Neural cell (in vitro differentiated cells): Measurements from ENCODE around the gene PLEKHO2. TPM values are rescaled to one million over a fixed set of nuclear protein-coding genes. Genes with fewer than 3 reads are reported as not detected.

Experiments used
- H2AFZ ChIP-seq: fragments of 200-600, 300-800 bp; sonication (generic), shearing (Covaris generic); 2 replicates; pipeline ENCODE4 v1.6.0; 2014; ENCODE audit warnings: low read depth, mild to moderate bottlenecking, antibody characterized with exemption, low read length, moderate library complexity
- H3F3A ChIP-seq: fragments of 200-600 bp; shearing (Covaris generic); 2 replicates; pipeline ENCODE4 v1.6.1; 2016; ENCODE audit warnings: mild to moderate bottlenecking, moderate library complexity, mixed read lengths, antibody characterized with exemption, low read length; ENCODE audit not compliant: insufficient read depth, poor library complexity, severe bottlenecking
- H3K27ac ChIP-seq: fragments of 200-600, 300-800 bp; sonication (generic), shearing (Covaris generic); 2 replicates; pipeline ENCODE4 v1.5.1; 2014; ENCODE audit warnings: mild to moderate bottlenecking, low read length, moderate library complexity
- H3K27me3 ChIP-seq: fragments of 300-800, 200-600 bp; sonication (generic), shearing (Covaris generic); 2 replicates; pipeline ENCODE4 v1.6.0; 2014; ENCODE audit warnings: mild to moderate bottlenecking, low read depth, low read length, moderate library complexity; ENCODE audit not compliant: insufficient read depth
- H3K36me3 ChIP-seq: fragments of 300-800, 200-600 bp; sonication (generic), shearing (Covaris generic); 2 replicates; pipeline ENCODE4 v1.5.1; 2014; ENCODE audit warnings: mild to moderate bottlenecking, antibody characterized with exemption, low read length, moderate library complexity; ENCODE audit not compliant: insufficient read depth
- H3K4me2 ChIP-seq: fragments of 300-800, 200-600 bp; sonication (generic), shearing (Covaris generic); 2 replicates; pipeline ENCODE4 v1.6.0; 2014; ENCODE audit warnings: mild to moderate bottlenecking, low read length
- H3K4me3 ChIP-seq: fragments of 300-800, 200-600 bp; sonication (generic), shearing (Covaris generic); 2 replicates; pipeline ENCODE4 v1.5.1; 2014; ENCODE audit warnings: mild to moderate bottlenecking, low read length, moderate library complexity
- H3K79me2 ChIP-seq: fragments of 200-600 bp; shearing (Covaris generic); replicated peaks from 2 replicates; pipeline ENCODE4 v1.6.0; 2014; ENCODE audit warnings: mild to moderate bottlenecking, low read length, moderate library complexity; ENCODE audit not compliant: insufficient read depth
- H3K9ac ChIP-seq: fragments of 300-800, 200-600 bp; sonication (generic), shearing (Covaris generic); 2 replicates; pipeline ENCODE4 v1.6.1; 2016; ENCODE audit warnings: mild to moderate bottlenecking, low read length, mixed read lengths
- H3K9me2 ChIP-seq: fragments of 200-600 bp; shearing (Covaris generic); 2 replicates; pipeline ENCODE4 v1.6.1; 2016; ENCODE audit warnings: mild to moderate bottlenecking, low read length, mixed read lengths; ENCODE audit not compliant: insufficient read depth
- H3K9me3 ChIP-seq: fragments of 200-600, 300-800 bp; sonication (generic), shearing (Covaris generic); 2 replicates; pipeline ENCODE4 v1.6.1; 2016; ENCODE audit warnings: mild to moderate bottlenecking, mixed run types, low read length, moderate library complexity, mixed read lengths
- H4K20me1 ChIP-seq: fragments of 200-600 bp; shearing (Covaris generic); 2 replicates; pipeline ENCODE4 v1.6.1; 2016; ENCODE audit warnings: mild to moderate bottlenecking, mixed run types; ENCODE audit not compliant: insufficient read depth
- EP300 ChIP-seq: fragments of 450-650 bp; conservative IDR thresholded peaks from 2 replicates; pipeline ENCODE4 v1.6.1; 2014; ENCODE audit warnings: antibody characterized with exemption, mild to moderate bottlenecking, moderate library complexity; ENCODE audit not compliant: poor library complexity, severe bottlenecking
- EZH2 ChIP-seq: fragments of 200-600, 300-800 bp; shearing (Covaris generic), sonication (generic); IDR thresholded peaks from 2 replicates; pipeline ENCODE4 v1.6.1; 2014; ENCODE audit warnings: antibody characterized with exemption, low read length, borderline replicate concordance, mild to moderate bottlenecking; ENCODE audit not compliant: insufficient read depth, poor library complexity, severe bottlenecking
- MXI1 ChIP-seq: fragments of 450-650 bp; conservative IDR thresholded peaks from 2 replicates; pipeline ENCODE4 v1.6.1; 2014; ENCODE audit warnings: antibody characterized with exemption, mild to moderate bottlenecking; ENCODE audit not compliant: poor library complexity, severe bottlenecking
- POLR2AphosphoS5 ChIP-seq: IDR thresholded peaks from 2 replicates; pipeline ENCODE4 v1.6.1; 2012
- RAD21 ChIP-seq: fragments of 450-650 bp; conservative IDR thresholded peaks from 2 replicates; pipeline ENCODE4 v1.6.1; 2014; ENCODE audit warnings: antibody characterized with exemption, mild to moderate bottlenecking, moderate library complexity
- SMC3 ChIP-seq: fragments of 450-650 bp; conservative IDR thresholded peaks from 2 replicates; pipeline ENCODE4 v1.6.1; 2014; ENCODE audit warnings: antibody characterized with exemption, mild to moderate bottlenecking, moderate library complexity; ENCODE audit not compliant: poor library complexity
- TAF1 ChIP-seq: IDR thresholded peaks from 2 replicates; pipeline ENCODE4 v1.6.1; 2012; ENCODE audit warnings: low read depth
- polyA plus RNA-seq: library from polyadenylated mRNA; depleted of rRNA; stranded (reverse); fragments of >200 nt; gene quantifications from 2 replicates; pipeline ENCODE4 v1.2.3, GENCODE V29; 2014
- TF ChIP-seq, protein P1 (sequence below): fragments of 450-650 bp; IDR thresholded peaks from 2 replicates; pipeline ENCODE4 v1.5.1; 2014; ENCODE audit warnings: antibody characterized with exemption, mild to moderate bottlenecking, moderate library complexity; ENCODE audit not compliant: poor library complexity, severe bottlenecking
- TF ChIP-seq, protein P2 (sequence below): IDR thresholded peaks from 2 replicates; pipeline ENCODE4 v1.6.1; 2012; ENCODE audit warnings: borderline replicate concordance

The PLEKHO2 gene
- polyA plus RNA-seq, 1 donor from 2014 or later, result 1.3 TPM

GRCh38 chr15:64855205-64855975 lies 13.7 kb downstream of the PLEKHO2 start:
- H3K27ac ChIP-seq, result no peak overlapping the region
- H4K20me1 ChIP-seq, result no peaks in the 10 kb centered on the region
- TF ChIP-seq SMC3 (no peak), EZH2 (no peak), RAD21 (no peak), MXI1 (no peak), EP300 (no peak), POLR2AphosphoS5 (no peak), TAF1 (no peak)
- TF ChIP-seq, protein P1, sequence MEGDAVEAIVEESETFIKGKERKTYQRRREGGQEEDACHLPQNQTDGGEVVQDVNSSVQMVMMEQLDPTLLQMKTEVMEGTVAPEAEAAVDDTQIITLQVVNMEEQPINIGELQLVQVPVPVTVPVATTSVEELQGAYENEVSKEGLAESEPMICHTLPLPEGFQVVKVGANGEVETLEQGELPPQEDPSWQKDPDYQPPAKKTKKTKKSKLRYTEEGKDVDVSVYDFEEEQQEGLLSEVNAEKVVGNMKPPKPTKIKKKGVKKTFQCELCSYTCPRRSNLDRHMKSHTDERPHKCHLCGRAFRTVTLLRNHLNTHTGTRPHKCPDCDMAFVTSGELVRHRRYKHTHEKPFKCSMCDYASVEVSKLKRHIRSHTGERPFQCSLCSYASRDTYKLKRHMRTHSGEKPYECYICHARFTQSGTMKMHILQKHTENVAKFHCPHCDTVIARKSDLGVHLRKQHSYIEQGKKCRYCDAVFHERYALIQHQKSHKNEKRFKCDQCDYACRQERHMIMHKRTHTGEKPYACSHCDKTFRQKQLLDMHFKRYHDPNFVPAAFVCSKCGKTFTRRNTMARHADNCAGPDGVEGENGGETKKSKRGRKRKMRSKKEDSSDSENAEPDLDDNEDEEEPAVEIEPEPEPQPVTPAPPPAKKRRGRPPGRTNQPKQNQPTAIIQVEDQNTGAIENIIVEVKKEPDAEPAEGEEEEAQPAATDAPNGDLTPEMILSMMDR, result no peak
- TF ChIP-seq, protein P2, sequence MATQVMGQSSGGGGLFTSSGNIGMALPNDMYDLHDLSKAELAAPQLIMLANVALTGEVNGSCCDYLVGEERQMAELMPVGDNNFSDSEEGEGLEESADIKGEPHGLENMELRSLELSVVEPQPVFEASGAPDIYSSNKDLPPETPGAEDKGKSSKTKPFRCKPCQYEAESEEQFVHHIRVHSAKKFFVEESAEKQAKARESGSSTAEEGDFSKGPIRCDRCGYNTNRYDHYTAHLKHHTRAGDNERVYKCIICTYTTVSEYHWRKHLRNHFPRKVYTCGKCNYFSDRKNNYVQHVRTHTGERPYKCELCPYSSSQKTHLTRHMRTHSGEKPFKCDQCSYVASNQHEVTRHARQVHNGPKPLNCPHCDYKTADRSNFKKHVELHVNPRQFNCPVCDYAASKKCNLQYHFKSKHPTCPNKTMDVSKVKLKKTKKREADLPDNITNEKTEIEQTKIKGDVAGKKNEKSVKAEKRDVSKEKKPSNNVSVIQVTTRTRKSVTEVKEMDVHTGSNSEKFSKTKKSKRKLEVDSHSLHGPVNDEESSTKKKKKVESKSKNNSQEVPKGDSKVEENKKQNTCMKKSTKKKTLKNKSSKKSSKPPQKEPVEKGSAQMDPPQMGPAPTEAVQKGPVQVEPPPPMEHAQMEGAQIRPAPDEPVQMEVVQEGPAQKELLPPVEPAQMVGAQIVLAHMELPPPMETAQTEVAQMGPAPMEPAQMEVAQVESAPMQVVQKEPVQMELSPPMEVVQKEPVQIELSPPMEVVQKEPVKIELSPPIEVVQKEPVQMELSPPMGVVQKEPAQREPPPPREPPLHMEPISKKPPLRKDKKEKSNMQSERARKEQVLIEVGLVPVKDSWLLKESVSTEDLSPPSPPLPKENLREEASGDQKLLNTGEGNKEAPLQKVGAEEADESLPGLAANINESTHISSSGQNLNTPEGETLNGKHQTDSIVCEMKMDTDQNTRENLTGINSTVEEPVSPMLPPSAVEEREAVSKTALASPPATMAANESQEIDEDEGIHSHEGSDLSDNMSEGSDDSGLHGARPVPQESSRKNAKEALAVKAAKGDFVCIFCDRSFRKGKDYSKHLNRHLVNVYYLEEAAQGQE, result no peak
- H3K9me2 ChIP-seq, result no peaks in the 10 kb centered on the region
- H3K36me3 ChIP-seq, result no peaks in the 10 kb centered on the region
- no peaks in the 10 kb centered on the region for H3F3A ChIP-seq
- no peaks in the 10 kb centered on the region for H3K9me3 ChIP-seq
- H3K4me3 ChIP-seq, result no peak overlapping the region
- H2AFZ ChIP-seq, result no peak overlapping the region
- no peaks in the 10 kb centered on the region for H3K79me2 ChIP-seq
- no peaks in the 10 kb centered on the region for H3K27me3 ChIP-seq
- no peak overlapping the region for H3K4me2 ChIP-seq
- no peak overlapping the region for H3K9ac ChIP-seq

DNA sequence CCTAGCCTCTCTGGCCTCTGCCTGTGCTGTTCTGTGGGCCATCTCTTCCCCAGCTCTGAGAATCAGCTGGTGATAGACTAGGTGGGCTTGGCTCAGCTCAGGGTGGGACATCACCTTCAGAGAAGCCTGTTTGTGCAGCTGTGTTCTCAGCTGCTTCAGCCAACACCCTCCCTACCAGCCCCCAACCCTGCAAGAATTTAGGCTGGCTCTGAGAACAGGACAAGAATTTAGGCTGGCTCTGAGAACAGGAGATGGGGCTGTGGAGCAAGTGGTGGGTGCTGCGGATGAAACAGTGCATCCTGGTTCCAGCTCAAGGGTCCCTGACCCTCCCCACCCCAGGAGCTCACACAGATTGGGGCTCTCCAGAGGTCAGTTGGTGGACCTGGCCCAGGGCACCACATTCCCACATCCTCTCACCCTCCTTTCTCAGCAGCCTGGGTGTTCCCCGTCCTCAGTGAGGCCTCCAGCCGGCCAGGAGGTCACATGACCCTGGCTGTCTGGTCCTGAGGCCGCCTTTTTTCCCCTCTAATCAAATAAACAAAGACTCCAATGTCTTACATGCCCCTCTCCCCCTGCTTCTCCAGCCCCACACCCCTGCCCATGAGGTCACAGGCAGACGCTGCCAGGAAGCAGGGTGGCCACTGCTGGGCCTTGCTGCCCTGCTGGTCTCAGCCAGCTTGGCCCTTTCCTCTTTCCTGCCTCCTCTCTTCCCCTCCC lies 14.9 kb downstream of the PLEKHO2 start:
- H3K27me3 ChIP-seq, result no peaks in the 10 kb centered on the region
- no peaks in the 10 kb centered on the region for H3K9me2 ChIP-seq
- H3K36me3 ChIP-seq, result no peaks in the 10 kb centered on the region
- H3F3A ChIP-seq, result no peaks in the 10 kb centered on the region
- TF ChIP-seq SMC3, result no peak
- no peak for TF ChIP-seq MXI1
- TF ChIP-seq POLR2AphosphoS5, result no peak
- TF ChIP-seq, protein P2, result no peak
- TF ChIP-seq EP300, result no peak
- TF ChIP-seq RAD21, result no peak
- TF ChIP-seq, protein P1, result no peak
- TF ChIP-seq TAF1, result no peak
- TF ChIP-seq EZH2, result no peak
- H3K79me2 ChIP-seq, result no peaks in the 10 kb centered on the region
- no peak overlapping the region for H2AFZ ChIP-seq
- no peak overlapping the region for H3K4me2 ChIP-seq
- no peaks in the 10 kb centered on the region for H4K20me1 ChIP-seq
- no peak overlapping the region for H3K27ac ChIP-seq
- no peak overlapping the region for H3K9ac ChIP-seq
- H3K4me3 ChIP-seq, result no peak overlapping the region
- H3K9me3 ChIP-seq, result no peaks in the 10 kb centered on the region
